Stimulated activated CD4-positive, alpha-beta T cell treated with anti-CD3 and anti-CD28 coated beads, Interleukin-2, amount 100 ng/mL, for 4 hours (primary cell): ENCODE data around the gene SCGB1A1.
A peak's percentile ranks its signal among the peaks of the same experiment; 100 is the strongest.
"Not testable (repeated sequence)": the region's sequence is repeated elsewhere in the genome, so short reads cannot be mapped to it uniquely, and the experiment has no call there.

Experiments used
- DNase-seq: peaks from one replicate; pipeline ENCODE4 v3.0.0-alpha.2; 2020; ENCODE audit warnings: low read depth

SCGB1A1 gene, protein sequence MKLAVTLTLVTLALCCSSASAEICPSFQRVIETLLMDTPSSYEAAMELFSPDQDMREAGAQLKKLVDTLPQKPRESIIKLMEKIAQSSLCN

DNA sequence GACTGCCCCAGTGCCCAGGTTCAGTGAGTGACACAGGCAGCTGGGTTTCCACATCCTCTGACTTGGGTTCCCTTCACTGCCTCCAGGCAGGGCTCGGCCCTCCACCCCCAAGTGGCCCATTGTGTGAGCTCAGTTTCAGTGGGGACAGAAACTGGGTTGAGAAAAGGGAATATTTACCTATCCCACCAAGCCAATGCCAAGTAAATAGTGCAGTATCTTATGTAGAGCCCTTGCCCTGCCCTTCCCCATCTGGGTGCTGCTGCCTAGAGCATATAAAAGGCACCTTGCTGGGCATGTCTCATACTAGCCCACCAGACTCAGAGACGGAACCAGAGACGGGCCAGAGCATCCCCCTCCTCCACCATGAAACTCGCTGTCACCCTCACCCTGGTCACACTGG lies at the start of gene SCGB1A1:
Gene SCGB1A1, plus strand, starts transcription at position 301 of the 400 bp plus-strand sequence. Its CDS starts 63 bp downstream, at position 364.
- DNase-seq: no peak

- peak; percentile 24 for DNase-seq
These were observed 47.9 kb upstream of the SCGB1A1 start for GRCh38 chr11:62370743-62371440.

GRCh38 chr11:62372871-62373270 lies 46.0 kb upstream of the SCGB1A1 start:
- DNase-seq: no peak

DNA sequence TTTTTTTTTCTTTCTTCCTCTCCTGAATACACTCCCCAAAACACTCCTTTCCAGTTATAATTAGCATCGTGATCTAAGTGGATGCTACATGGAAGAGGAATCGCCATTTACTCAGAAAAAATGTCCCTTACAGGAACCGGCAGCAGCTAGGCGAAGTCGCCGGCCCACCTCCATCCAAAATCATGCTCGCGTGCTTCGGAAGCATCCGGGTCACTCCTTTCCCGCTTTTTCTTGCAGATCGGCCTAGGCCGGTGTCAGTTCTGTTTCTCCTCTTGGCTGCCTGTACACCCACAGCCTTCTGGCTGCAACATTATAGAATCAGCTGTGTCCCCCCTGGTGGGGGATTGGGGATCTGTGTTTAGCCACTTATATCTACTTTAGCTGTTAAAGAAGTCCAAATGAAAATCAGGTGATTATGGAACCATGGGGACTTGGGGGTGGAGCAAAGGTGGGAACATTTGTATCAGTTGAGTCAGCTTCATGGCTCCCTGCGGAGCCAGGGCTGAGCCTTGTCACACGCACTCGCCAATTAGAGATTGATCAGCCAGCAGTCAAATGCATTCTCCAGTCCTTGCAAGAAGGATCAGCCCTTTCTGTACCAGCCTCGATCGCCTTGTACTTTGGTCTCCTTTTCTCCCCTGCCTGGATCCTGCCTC lies 45.2 kb upstream of the SCGB1A1 start:
- no peak for DNase-seq

DNA sequence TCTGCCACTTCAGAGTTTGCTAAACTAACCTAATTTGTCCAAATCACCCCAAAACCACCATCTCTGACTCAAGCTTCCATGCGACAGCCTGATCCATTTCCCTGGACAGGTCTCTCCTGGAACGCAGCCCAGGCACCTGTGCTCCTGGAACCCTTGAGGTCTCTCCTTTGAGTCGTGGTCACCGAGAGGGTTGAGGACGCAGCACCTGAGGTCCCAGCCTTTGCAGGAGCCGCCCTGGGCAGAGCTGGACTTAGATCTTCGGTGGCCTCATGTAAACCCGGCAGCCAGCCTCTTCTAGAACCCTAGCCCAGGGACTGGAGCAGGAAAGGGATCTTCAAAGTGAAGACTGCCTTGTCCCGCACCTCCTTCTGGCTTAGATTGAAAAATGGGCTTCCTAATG lies 44.0 kb upstream of the SCGB1A1 start:
- no peak for DNase-seq

- DNase-seq: not testable (repeated sequence)
These were observed 40.3 kb upstream of the SCGB1A1 start for GRCh38 chr11:62378459-62379063.

GRCh38 chr11:62379586-62379985 lies 39.2 kb upstream of the SCGB1A1 start:
- DNase-seq: not testable (repeated sequence)

DNA sequence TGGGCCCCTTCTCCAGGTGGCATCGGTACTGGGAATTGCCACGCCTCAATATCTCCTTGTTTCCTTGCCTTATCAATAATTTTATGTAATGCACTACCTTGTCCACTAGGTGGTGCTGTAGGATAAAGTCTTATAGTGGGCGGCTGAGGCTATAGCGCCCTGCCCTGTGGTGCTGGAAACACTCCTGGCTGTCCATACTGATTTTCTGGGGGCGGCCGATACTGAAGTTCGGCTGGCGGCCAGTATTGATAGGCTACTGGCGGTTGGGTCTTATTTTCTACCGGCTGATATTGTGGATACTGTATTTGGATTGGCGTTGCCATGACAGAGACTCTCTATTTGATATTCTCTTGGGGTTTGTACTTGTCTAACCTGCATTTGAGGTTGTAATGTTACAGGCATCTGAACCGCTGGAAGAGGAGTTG lies 38.0 kb upstream of the SCGB1A1 start:
- DNase-seq: peak; percentile 21

- no peak for DNase-seq
These were observed 35.0 kb upstream of the SCGB1A1 start for GRCh38 chr11:62383822-62384221.

DNA sequence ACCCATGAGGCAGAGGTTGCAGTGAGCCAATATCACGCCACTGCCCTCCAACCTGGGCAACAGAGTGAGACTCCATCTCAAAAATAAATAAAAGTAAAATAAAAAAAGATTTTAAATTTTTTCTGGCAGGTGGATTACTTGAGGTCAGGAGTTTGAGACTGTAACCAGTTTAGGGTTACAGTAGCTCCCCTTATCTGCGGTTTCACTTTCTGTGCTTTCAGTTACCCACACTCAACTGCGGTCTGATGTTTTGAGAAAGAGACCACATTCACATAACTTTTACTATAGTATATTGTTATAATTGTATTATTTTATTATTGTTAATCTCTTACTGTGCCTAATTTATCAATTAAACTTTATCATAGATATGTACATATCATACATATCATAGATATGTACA lies 32.8 kb upstream of the SCGB1A1 start:
- not testable (repeated sequence) for DNase-seq

GRCh38 chr11:62387381-62387780 lies 31.5 kb upstream of the SCGB1A1 start:
- DNase-seq: no peak

DNA sequence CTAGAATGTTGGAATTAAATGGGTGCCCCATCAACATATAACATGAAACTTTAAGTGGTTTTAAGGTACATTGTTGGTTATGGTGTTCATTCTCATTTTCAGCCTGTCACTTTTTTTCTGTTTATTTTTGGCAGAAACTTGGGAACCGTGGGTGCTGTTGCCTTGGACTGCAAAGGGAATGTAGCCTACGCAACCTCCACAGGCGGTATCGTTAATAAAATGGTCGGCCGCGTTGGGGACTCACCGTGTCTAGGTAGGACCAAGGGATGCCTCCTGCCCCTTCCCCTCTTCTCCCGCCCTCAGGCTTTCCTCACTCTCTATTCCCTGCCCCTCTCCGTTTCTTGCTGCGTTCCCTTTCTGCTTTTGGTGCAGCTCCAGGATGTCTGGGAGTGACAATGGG lies 29.8 kb upstream of the SCGB1A1 start:
- no peak for DNase-seq

GRCh38 chr11:62390237-62390636 lies 28.6 kb upstream of the SCGB1A1 start:
- no peak for DNase-seq

DNA sequence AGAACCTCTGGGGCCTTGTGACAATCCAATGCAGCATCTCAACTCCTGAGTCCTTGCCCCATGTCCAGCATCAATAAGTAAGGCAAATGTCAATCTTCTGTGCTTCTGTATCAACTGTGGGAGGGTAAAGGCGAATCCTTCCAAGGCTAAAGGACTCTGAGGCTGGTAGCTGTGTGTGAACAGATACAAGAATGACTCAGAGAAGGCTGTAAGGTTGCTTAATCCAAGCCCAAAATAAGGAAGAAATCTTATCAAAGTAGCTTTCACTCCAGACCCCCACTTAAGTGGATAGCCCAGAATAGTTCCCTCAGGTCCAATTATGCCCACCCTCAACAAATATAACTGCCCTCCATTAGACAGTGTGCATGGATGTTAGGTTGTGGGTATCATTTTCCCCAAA lies 28.1 kb upstream of the SCGB1A1 start:
- DNase-seq: no peak

- DNase-seq: no peak
These were observed 27.0 kb upstream of the SCGB1A1 start for GRCh38 chr11:62391642-62392425.

DNA sequence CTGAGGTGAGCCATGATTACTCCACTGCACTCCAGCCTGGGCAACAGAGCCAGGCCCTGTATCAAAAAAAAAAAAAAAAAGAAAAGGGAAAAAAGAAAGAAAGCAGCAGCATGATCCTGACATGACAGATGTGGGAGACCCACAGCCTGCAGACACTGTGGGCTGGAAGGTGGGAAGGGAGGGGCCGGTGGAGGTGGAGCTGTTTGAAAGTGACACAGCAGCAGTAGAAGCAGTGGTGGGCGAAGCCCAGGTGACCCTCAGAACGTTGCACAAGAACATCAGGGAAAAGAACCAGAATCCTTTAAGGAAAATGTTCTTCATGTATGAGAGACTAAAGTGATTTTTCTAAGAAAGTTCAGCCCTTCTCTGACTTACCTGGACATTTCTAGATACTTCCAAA lies 26.3 kb upstream of the SCGB1A1 start:
- DNase-seq: no peak

- no peak for DNase-seq
These were observed 25.7 kb upstream of the SCGB1A1 start for GRCh38 chr11:62393061-62393611.

GRCh38 chr11:62393735-62394134 lies 25.1 kb upstream of the SCGB1A1 start:
- DNase-seq: no peak

GRCh38 chr11:62394825-62395538 lies 23.9 kb upstream of the SCGB1A1 start:
- peak; percentile 19 for DNase-seq

DNA sequence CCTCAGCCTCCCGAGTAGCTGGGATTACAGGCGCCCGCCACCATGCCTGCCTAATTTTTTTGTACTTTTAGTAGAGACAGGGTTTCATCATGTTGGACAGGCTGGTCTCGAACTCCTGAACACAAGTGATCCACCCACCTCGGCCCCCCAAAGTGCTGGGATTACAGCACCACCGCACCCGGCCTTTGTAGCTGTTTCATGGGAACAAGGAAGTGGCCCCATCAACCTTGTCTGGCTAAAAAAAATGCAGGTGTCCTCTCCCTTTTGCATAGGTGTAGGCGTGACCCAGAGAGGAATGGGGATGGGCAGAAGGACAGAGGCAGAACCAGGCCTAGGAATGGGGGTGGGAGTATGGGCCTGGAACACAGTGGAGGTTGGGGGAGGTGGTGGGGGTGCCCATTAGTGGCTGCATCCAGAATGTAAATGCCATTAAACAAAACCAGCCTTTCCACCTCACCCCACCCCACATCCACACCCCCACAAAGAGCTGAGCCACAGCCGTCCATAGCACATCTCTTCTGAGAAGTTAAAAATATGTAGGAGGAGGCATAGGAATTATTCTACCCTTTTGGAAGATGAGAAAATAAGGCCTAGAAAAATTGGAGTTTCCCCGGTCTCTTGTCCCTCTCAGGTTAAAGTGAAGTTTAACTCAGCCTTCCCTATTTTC lies 22.8 kb upstream of the SCGB1A1 start:
- no peak for DNase-seq
